OCI-LY7 (cell line): ENCODE results near the gene SMTNL2. TPM values are rescaled to one million over a fixed set of nuclear protein-coding genes. Genes with fewer than 3 reads are reported as not detected.

Experiments
- BruUV-seq: library from RNA; stranded (reverse); fragments of 400-500 nt; replicated peaks from 2 replicates; lab custom pipeline; 2021; lab: Mats Ljungman, UMichigan
- CTCF ChIA-PET: fragments of 300-600 bp; sonication (Branson Sonifier 250); formaldehyde crosslinking; loops from one replicate; lab custom pipeline; 2022; ENCODE audit warnings: antibody characterized with exemption; ENCODE audit not compliant: unreplicated experiment; lab: Charles Lee
- POLR2A ChIA-PET: fragments of 300-600 bp; sonication (Branson Sonifier 250); formaldehyde crosslinking; loops from one replicate; lab custom pipeline; 2022; ENCODE audit warnings: antibody characterized with exemption; lab: Charles Lee
- DNase-seq: peaks from one replicate; pipeline ENCODE4 v3.0.0-alpha.2; 2015; ENCODE audit warnings: low spot score
- H2AFZ ChIP-seq: fragments of 200-600 bp; sonication (generic), shearing (Covaris generic); 2 replicates; pipeline ENCODE4 v1.6.1; 2014; ENCODE audit warnings: mild to moderate bottlenecking, antibody characterized with exemption, low read length, moderate library complexity
- H3K27ac ChIP-seq: fragments of 200-600 bp; sonication (generic); 2 replicates; pipeline ENCODE4 v1.5.1; 2014; ENCODE audit warnings: mixed run types, low read depth, mild to moderate bottlenecking, moderate library complexity, low read length, inconsistent platforms; ENCODE audit not compliant: poor library complexity, severe bottlenecking
- H3K36me3 ChIP-seq: fragments of 200-600 bp; sonication (generic); 2 replicates; pipeline ENCODE4 v1.6.1; 2014; ENCODE audit warnings: mild to moderate bottlenecking, antibody characterized with exemption, low read length, moderate library complexity, mixed read lengths; ENCODE audit not compliant: insufficient read depth
- H3K4me1 ChIP-seq: fragments of 200-600 bp; sonication (generic); 2 replicates; pipeline ENCODE4 v1.5.1; 2014; ENCODE audit warnings: mild to moderate bottlenecking, low read length; ENCODE audit not compliant: insufficient read depth, poor library complexity, severe bottlenecking
- H3K4me2 ChIP-seq: fragments of 200-600 bp; sonication (generic); 2 replicates; pipeline ENCODE4 v1.6.1; 2014; ENCODE audit warnings: mild to moderate bottlenecking, low read length
- H3K4me3 ChIP-seq: fragments of 200-600 bp; sonication (generic); 2 replicates; pipeline ENCODE4 v1.5.1; 2014; ENCODE audit warnings: mild to moderate bottlenecking, low read depth, low read length; ENCODE audit not compliant: poor library complexity, severe bottlenecking
- H3K79me2 ChIP-seq: fragments of 200-600 bp; sonication (generic); 2 replicates; pipeline ENCODE4 v1.6.1; 2016; ENCODE audit warnings: low read depth, mild to moderate bottlenecking, low read length, moderate library complexity, mixed read lengths; ENCODE audit not compliant: insufficient read depth
- H3K9me2 ChIP-seq: fragments of 200-600 bp; sonication (generic); 2 replicates; pipeline ENCODE4 v1.6.1; 2016; ENCODE audit warnings: mild to moderate bottlenecking, low read length, mixed read lengths; ENCODE audit not compliant: insufficient read depth
- H3K9me3 ChIP-seq: fragments of 200-600 bp; sonication (generic); 2 replicates; pipeline ENCODE4 v1.6.1; 2014; ENCODE audit warnings: mild to moderate bottlenecking, mixed run types, low read length, mixed read lengths
- H4K20me1 ChIP-seq: fragments of 200-600 bp; sonication (generic); 2 replicates; pipeline ENCODE4 v1.6.1; 2014; ENCODE audit warnings: mild to moderate bottlenecking, antibody characterized with exemption, low read length, moderate library complexity, mixed read lengths; ENCODE audit not compliant: insufficient read depth
- CTCF ChIP-seq: fragments of 200-600 bp; sonication (generic); conservative IDR thresholded peaks from 2 replicates; pipeline ENCODE4 v1.5.1; 2014; ENCODE audit warnings: mild to moderate bottlenecking, antibody characterized with exemption, low read length, moderate library complexity, mixed read lengths
- EZH2phosphoT487 ChIP-seq: fragments of 200-600 bp; sonication (generic); IDR thresholded peaks from 2 replicates; pipeline ENCODE4 v1.6.1; 2018; ENCODE audit warnings: low read depth, borderline replicate concordance, mild to moderate bottlenecking, mixed run types, antibody characterized with exemption, low read length, moderate library complexity, mixed read lengths
- intact Hi-C: fragments of 100-400 bp; cut with micrococcal nuclease; formaldehyde crosslinking; loops from one replicate; pipeline ENCODE4 v1.10.0; 2022; ENCODE audit not compliant: unreplicated experiment
- total RNA-seq, 2 experiments: library from RNA; depleted of rRNA in 1 of 2; stranded (reverse); fragments of >200 nt in 1 of 2; shearing (Covaris generic) in 1 of 2; gene quantifications; 2 replicates each; pipeline ENCODE4 v1.2.3, GENCODE V29; 2014 to 2022

Gene SMTNL2
- total RNA-seq, 2 experiments from 2014 or later: not detected

- ChIA-PET CTCF (no interaction called here), POLR2A (no interaction called here)
- H3K9me3 ChIP-seq: no peaks in the 10 kb centered on the region
- no peaks in the 10 kb centered on the region for H4K20me1 ChIP-seq
- H2AFZ ChIP-seq: no peak overlapping the region
- no peak for TF ChIP-seq EZH2phosphoT487
- TF ChIP-seq CTCF: no peak
- H3K36me3 ChIP-seq: no peaks in the 10 kb centered on the region
- H3K79me2 ChIP-seq: no peaks in the 10 kb centered on the region
- H3K4me3 ChIP-seq: no peak overlapping the region
- no peaks in the 10 kb centered on the region for H3K4me1 ChIP-seq
- H3K4me2 ChIP-seq: no peak overlapping the region
- no peak for DNase-seq
- no TSS peak for BruUV-seq
- no peak overlapping the region for H3K27ac ChIP-seq
- no peaks in the 10 kb centered on the region for H3K9me2 ChIP-seq
- intact Hi-C loops: no loop called here
These were observed 12.5 kb downstream of the SMTNL2 start for GRCh38 chr17:4596636-4597380.

GRCh38 chr17:4597975-4598374 lies 13.6 kb downstream of the SMTNL2 start:
- Histone ChIP-seq H4K20me1 (no peaks in the 10 kb centered on the region), H3K9me3 (no peaks in the 10 kb centered on the region), H3K36me3 (no peaks in the 10 kb centered on the region), H3K4me3 (no peak overlapping the region), H3K9me2 (no peaks in the 10 kb centered on the region), H3K4me1 (no peaks in the 10 kb centered on the region), H3K4me2 (no peak overlapping the region), H3K27ac (no peak overlapping the region), H2AFZ (no peak overlapping the region), H3K79me2 (no peaks in the 10 kb centered on the region)
- ChIA-PET POLR2A (no interaction called here), CTCF (interaction anchor here (0.6 kb wide), 1 partner anchor 15 kb away, joined by 4 read pairs; no protein-coding TSS in a partner anchor)
- intact Hi-C loops: no loop called here
- no TSS peak for BruUV-seq
- TF ChIP-seq CTCF (no peak), EZH2phosphoT487 (no peak)
- no peak for DNase-seq
